COLO829 (cell line): Measurements from ENCODE around the gene POLRMT.
"Not testable (repeated sequence)": the region's sequence is repeated elsewhere in the genome, so short reads cannot be mapped to it uniquely, and the experiment has no call there.

Experiments used
- DNase-seq: peaks from one replicate; pipeline ENCODE4 v3.0.0; 2012; ENCODE audit warnings: low spot score

The POLRMT gene

DNA sequence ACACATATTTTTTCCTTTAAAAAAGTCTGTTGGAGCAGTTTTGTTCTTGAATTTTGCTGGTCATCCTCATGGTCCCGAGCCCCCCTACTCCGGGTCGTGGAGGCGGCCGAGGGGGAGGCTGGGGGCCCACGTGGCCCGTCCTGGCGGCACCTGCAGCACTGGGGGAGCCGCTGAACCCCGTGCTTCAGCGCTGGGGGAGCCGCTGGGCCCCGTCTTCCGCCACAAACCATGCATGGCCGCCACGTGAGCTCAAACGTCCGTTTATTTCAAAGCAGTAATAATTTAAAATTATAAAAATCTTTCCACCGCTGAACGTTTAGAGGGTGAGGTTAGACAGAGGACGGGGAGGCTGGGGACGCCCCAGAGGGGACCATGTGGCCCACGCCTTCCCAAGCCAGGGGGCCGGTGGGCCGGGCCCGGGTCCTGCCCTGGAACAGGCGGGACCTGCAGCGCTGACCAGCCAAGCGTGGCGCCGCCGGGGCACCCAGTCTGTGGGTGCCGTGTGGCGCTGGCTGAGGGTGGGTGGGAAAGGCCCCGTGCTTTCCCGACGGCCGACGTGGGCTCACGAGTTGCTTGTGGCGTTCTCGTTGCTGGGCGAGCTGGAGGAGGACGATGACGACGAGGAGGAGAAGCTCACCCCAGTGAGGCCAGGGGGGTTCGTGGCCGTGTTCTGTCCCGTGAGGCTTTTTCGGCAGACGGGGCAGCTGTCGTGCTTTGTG, 14.4 kb upstream of the POLRMT start:
- no peak for DNase-seq

DNA sequence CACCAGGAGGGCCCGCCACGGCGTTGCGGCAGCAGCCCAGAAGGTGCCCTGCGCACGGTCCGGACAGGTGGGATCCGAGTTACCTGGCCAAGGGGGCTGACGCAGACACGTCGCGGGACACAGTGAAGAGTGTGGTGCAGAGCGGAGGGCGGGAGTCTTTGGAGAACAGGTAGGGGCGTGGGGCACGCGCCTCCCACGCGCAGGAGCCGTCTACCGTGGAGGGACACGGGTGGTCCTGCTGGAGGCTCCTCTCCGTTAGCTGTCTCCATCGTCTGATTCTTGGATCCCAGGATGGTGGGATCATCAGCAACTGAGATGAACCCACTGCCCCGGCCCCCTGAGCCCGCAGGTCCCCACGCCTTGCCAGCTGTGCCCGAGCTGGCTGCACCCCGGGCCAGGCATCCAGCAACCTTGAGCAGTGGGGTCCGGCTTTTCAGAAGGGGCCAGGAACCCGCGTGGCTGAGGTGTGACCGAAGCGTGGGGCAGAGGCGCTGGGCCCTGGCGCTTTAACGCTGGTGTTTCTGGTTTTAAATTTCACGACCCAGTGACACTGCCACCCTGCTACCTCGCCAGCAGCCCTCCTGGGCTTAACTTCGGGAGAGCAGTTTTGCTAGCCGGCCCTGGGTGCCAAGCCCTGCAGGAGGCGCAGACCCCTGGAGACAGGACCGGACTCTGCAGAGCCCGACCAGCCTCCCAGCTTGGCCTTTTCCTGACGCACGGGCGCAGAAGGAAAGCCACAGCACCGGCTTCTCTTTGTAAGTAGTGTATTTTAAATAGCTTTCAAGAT, 13.6 kb upstream of the POLRMT start:
- DNase-seq = no peak

DNA sequence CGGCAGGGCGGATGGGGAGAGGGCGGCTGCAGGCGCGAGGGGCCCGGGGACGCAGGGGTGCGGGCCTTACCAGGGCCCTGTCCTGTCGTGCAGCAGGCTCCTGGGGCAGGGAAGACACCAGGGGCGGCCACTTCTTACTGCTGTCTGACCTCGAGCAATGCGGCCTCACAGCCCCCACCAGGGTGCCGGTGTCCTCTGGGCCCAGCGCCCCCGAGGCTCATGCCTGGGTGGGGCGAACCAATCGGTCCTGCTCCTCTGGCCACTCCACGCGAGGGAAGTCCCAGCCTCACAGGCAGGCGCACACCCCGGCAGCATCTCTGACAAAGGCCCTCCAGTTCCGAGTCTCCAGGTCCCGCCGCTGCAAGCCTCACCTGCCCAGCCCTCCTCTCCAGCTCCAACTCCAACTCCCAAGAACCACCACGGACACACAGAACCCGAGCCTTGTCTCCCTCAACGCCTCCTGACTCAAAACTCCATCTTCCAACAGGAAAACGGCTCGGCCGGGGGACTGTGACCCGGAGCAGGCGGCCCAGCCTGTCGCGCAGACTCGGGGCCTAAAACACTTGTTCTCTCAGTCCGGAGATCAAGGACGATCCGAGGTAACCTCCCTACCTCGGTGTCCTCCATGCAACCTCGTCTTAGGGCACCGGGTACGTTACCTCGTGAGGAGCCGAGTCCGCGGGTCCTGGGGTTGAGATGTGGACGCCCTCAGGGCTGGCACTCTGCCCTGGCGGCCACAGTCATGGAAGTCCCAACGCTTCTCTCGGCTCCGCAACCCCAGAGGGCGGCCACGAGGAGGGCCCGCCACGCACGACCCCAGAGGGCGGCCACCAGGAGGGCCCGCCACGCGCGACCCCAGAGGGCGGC, 12.8 kb upstream of the POLRMT start:
- no peak for DNase-seq

DNA sequence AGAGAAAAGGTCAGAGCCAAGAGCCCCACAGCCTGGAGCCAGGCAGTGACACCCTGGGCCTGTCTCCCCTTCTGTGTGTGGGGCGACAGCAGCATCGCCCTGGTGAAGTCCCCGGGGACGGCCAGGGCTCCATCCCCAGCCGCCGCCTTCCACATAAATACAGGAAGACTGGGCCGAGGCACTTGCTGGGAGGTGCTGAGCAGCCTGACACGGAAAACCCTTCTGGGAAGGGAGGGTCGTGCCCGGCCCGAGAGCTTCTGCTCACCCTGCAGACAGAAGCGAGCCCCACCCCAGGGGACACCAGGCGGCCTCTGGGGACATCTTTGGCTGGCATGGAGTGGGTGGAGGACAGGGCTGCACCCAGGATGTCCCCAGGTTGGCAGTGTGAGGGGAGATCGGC, 11.5 kb upstream of the POLRMT start:
- DNase-seq = no peak

DNA sequence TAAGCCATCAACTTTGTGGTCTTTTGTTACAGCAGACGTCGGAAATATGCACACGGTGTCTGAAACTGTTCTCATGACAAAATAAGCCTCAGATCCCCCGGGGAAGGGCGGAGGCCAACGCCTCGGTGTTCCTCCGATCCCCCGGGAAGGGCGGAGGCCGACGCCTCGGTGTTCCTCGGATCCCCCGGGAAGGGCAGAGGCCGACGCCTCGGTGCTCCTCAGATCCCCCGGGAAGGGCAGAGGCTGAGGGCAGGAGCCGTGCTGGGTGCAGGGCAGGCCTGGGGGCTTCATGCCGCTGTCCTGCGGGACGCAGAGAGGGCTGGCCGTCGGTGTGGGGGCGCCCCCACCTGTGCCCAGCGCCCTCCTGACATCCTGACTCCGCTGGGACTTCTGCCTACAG, 11.0 kb upstream of the POLRMT start:
- DNase-seq = no peak

DNA sequence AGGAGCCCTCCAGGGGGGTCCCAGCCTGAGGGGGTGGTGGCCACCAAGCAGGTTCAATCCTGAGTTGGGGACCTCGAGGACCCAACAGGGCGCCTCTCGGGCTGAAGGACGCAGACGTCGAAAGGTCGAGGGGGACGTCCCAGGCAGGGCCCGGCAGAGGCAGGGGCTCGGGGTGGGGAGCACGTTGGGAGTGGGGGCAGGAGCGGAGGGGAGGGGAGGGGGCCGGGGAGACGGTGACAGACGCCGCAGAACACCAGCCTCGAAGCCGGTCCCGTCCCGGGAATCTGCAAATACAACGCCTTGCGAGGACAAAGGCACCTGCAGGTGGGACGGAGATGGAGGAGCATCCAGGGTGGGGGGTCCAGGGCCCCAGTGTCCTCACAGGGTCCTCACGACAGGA, 10.4 kb upstream of the POLRMT start:
- no peak for DNase-seq

DNA sequence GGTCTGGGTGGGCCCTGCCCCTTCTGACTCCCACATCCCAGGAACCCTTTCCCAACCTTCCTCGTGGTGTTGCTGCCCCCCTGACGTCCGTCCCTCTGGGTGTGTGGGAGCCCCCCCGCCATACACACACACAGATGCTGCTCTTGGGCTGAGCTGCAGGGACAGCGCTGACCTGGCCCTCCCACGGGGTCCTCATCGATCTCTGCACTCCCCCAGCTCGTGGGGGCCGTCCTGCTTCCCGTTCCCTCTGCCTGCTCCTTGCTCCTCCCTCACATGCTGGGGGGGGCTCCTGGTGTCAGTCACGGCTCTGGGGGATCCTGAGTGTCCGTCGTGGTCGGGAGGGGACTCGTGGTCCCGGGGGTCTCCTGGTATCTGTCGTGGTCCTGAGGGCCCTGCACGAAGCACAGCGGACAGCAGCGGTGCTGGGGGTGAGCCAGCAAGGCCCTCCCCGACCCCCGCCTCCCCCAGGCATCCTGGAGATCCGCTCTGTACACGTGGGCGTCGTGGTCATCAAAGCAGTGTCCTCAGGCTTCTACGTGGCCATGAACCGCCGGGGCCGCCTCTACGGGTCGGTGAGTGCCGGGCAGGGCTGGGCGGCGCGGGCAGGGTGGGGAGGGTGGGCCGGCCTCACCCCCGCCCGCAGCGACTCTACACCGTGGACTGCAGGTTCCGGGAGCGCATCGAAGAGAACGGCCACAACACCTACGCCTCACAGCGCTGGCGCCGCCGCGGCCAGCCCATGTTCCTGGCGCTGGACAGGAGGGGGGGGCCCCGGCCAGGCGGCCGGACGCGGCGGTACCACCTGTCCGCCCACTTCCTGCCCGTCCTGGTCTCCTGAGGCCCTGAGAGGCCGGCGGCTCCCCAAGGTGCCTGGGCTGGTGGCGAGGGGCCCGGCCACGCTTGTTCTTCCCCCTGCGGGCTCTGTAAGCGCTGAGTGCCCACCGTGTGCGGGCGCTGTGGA, 9.7 kb upstream of the POLRMT start:
- no peak for DNase-seq

DNA sequence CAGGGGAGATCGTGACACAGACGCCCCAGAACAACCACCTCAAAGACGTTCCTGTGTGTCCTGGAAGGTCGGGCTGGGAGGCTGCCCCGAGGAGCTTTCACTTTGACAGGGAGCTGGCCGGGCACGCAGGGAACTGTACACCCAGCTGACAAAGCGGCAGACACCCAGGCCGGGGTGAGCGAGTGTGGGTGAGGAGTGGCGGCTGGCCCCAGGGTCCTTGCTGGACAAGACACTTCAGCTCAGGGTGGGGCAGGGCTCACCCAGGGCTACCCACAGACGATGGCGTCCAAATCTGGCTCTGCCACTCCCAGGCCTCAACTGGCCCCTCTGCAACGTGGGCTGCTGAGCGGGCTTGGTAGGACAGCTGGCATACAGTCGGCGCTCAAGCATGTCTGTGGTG, 8.4 kb upstream of the POLRMT start:
- no peak for DNase-seq

DNA sequence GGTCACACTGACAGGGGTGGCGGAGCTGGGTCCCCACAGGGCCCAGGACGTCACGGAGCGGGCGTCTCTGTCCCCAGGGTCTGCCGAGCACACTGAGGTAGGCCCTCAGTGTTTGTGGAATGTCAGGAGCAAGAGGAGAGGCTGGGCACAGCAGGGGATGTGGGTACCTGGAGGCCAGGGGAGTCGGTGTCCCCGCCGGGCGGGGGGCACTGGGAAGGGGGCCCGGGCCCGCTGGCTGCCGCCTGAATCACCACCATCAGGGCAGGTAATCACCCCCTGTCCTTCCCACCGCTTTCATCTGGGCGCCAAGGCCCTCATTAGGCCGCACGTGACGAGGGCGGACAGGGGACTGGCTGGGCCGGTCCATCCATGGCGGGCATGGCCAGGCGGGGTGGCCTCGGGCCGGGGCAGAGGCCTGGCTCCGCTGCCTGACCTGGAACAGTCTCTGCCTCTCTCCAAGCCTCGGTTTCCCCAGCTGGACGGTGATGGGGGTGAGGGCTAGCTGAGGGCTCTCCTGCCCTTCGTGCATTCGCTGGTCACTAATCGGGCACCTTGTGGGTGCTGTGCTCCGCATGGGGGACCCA, 7.4 kb upstream of the POLRMT start:
- DNase-seq = no peak

DNA sequence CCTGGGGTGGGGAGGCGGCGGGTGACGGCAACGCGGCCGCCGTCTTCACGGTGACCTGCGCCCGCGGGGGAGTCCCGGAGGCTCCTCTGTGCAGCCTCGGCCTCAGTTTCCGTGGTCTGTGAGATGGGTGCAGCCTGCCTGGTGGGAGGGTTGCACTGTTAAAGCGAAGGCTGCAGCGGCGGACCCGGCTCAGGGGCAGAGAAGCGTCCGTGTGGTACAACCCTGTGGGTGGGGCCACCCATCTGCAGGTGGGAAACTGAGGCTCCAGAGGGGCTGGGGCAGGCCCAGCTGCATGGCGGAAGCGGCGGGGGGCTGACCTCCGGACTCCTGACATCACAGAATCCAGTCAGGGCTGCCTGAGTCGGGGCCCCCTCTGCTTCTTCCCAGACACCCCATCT, 6.8 kb upstream of the POLRMT start:
- no peak for DNase-seq

DNA sequence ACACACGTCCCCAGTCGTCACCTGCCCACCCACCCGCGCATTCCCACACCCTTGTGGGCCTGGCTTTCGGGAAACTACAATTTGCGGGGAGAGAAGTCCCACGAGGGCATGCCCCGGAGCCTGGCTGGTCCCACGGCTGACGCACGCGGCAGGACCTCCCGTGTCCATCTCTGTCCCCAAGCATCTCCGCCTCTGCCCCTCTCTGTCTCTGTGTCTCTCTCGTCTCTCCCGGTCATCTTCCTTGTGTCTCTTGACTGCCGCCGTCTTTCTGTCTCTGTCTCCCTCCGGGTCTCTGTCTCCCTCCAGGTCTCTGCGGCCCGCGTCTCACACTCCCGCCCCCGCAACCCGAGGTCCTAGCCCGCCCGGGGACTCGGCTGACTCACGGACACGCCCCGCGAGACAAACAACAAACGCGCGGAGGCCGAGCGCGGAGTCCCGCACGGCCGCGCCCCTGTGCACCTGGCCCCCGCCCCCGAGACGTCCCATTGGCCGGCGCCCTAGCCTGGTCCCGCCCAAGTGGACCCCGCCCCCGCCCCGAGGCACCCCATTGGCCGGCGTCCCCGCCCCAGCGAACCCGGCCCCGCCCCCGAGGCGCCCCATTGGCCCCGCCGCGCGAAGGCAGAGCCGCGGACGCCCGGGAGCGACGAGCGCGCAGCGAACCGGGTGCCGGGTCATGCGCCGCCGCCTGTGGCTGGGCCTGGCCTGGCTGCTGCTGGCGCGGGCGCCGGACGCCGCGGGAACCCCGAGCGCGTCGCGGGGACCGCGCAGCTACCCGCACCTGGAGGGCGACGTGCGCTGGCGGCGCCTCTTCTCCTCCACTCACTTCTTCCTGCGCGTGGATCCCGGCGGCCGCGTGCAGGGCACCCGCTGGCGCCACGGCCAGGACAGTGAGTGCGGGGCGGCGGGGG, 6.2 kb upstream of the POLRMT start, which contains the start of gene FGF22:
TSS of gene FGF22 (plus strand) at position 627 of the 908 bp plus-strand sequence. CDS start at position 674, 47 bp downstream.
- peak; percentile 81 for DNase-seq

DNA sequence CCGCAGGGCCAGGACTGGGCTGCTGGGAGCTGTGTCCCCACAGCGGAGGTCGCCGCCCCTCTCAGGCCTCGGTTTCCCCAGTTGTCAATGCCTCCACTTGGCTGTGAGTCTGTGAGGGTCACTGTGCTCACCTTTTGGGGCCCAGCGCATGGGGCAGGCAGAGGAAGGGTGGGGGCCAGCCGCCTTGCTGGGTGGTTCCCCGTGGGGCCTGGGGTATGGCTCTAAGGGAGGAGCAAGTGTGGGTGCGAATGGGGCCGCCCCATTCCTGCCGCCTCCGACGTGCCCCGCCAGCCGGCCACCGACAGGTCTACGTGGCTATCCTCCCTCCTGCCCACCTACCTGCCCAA, 5.5 kb upstream of the POLRMT start:
- no peak for DNase-seq

DNA sequence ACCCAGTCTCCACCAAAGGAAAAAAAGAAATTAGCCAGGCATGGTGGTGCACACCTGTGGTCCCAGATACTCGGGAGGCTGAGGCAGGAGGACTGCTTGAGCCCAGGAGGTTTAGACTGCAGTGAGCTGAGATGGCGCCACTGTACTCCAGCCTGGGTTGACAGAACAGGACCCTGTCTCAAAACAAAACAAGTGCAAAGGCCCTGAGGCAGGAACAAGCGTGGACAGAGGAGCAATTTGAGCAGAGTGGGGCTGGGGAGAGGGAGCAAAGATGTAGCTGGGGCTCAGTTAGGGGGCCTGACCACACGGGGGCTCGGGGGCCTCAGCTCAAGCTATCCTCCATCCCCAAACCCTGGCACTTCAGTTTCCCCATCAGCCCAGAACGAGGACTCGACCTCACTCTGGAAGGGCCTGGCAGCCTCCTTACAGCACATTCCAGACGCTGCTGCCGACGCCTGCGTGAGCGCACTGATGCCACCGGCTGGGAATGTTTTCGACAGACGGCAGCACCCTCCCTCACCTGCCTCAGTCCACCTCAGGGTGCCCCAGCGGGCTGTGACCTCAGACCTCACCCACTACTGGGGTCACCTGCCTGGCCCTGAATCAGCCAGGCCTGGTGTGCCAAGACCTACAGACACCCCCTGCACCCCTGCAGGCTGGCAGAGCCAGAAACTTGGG, 1.8 kb upstream of the POLRMT start:
- no peak for DNase-seq

DNA sequence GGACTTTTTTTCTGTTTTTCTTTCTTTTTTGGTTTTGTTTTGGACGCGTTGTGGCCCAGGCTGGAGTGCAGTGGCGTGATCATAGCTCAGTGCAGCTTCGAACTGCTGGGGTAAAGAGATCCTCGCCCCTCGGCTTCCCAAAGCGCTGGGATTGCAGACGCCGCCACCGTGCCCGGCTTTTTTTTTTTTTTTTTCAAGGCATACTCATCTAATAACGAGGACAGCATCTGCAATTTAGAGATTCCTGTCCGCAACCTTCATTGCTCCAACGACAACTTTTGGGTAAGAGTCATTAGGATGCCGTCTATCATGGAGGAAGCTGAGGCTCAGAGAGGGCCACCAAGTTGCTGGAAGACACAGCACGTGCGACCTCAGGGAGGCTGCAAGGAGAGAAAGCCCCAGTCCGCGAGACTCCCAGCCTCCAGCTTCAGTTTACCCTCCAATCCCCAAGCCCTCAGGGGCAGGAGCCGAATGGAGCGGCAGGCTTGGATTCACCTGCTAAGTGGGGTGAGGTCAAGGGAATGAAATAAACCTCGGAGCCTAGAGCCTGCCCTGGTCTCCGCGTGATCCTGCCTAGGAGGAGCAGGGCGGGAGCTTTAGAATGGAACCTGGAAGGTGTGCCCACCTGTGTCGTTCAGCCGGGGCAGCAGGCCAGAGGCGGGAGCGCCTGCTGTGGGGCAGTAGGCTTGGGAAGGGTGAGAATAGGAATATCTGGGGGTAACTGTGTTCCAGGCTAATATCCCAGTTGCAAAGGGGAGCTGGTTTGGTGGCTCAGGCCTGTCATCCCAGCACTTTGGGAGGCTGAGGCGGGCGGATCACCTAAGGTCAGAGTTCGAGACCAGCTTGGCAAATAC, 676 bp upstream of the POLRMT start:
- no peak for DNase-seq

DNA sequence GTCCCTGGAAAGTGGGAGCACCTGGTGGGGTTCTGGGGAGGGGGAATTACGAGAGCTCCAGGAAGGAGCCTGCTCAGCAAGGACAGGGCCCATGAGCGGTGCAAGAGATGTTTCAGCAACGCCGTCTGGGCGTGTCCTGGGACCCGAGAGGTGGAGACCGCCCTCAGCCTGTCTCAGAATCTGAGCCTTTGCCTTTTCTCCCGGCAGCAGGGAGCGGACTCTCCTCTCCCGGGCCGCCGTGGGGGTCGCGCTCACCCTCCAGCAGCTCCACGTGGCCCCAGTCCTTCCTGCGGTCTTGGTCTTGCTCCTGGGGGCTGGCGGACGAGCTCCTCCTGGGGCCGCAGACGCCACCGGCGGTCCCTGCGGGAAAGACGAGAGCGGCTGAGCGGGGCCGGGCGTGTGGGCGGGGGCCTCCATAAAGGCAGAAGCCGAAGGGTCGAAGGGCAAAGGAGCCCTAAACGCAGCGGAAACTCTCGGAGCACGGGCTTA, 714 bp downstream of the POLRMT start:
- DNase-seq = peak; percentile 39

DNA sequence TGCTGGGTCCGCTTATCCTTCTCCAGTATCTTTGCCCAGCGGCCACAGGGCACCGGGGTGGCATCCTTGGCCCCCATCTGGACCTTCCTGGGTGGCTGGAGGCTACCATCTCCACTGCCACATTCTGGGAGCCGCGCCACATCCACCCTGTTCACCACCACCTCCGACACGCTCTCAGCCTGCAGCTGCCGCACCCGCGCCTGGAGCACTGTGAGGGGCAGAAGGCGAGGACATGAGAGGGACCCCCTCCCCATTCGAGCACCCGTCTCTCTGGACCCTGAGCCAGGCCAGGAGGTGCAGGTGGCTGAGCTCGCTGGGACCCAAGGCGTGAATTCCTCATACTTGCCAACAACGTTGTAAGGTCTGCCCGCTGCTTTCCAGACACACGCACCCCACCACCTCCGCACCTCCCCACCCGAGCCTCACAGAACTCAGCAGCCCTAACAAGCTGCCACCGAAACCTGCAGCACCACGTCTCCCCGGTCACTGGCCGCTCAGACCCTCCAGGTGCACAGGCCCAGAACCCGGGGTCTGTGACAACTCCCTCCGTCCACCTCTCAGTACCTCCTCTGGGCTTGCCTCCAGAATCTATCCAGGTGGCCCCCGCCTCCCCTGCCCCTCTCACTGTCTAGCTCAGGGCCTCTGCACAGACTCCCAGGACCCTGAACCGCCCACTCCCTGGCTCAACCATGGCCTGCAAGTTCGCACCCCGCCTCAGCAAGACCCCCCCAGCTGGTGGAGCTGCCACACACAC, 3.2 kb downstream of the POLRMT start:
- no peak for DNase-seq

DNA sequence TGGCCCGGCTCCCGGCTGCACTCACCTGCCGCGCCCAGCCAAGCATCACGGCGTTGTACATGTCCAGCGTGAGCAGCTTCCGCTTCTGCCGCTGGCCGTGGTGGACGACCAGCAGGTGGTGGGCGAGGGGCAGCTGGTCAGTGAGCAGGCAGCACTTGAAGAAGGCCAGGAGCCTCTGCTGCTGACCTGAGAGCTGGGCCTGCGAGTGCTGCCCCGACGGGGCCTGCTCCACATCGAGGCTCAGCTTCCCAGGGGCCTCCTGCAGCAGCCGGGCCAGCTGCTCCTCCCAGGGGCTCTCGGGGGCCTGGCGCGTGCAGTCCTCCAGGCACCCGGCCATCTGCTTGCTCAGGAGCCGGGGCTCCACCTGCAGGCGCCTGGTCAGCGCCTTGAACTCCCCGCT, 3.8 kb downstream of the POLRMT start:
- DNase-seq = not testable (repeated sequence)

DNA sequence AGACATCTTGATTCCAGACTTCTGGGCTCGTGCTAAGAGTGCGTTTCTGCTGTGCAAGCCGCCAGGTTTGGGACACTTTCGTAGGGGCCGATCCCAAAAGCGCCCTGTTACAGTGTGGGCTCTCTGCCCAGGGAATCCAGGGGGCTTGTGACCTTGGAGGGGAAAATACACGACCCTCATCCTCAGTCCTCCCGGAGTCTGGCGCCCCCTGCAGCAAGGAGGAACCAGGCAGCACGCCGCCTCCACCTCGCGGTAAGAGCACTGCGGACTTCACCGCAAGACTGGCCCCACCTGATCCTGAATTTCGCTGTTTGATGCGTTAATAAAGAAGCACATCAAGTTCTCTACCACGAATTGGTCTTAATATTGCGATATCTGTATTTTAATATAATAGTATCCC, 5.2 kb downstream of the POLRMT start:
- DNase-seq = no peak
